GM12865 (cell line): ENCODE measurements around the gene ERGIC1.

Experiments
- DNase-seq: peaks from one replicate; pipeline ENCODE4 v3.0.0; 2010; ENCODE audit warnings: low read depth
- H3K4me3 ChIP-seq: 2 replicates; pipeline ENCODE4 v1.5.1; 2011; ENCODE audit warnings: mild to moderate bottlenecking, low read depth, low read length, control low read depth
- CTCF ChIP-seq: IDR thresholded peaks from 2 replicates; pipeline ENCODE4 v1.5.1; 2011; ENCODE audit warnings: low read length, control low read depth, low read depth, inconsistent platforms; ENCODE audit not compliant: insufficient read depth; ENCODE audit errors: missing control alignments

ERGIC1 gene

GRCh38 chr5:172853355-172853975 is 19.4 kb downstream of the ERGIC1 start:
- TF ChIP-seq CTCF = no peak
- no peak overlapping the region for H3K4me3 ChIP-seq
- no peak for DNase-seq

- no peak for TF ChIP-seq CTCF
- DNase-seq = no peak
- no peak overlapping the region for H3K4me3 ChIP-seq
Observed at GRCh38 chr5:172854451-172854871, 20.4 kb downstream of the ERGIC1 start.

GRCh38 chr5:172854971-172855370 is 20.9 kb downstream of the ERGIC1 start:
- no peak overlapping the region for H3K4me3 ChIP-seq
- no peak for DNase-seq

GRCh38 chr5:172855597-172856292 is 21.7 kb downstream of the ERGIC1 start:
- no peak overlapping the region for H3K4me3 ChIP-seq
- TF ChIP-seq CTCF = no peak
- no peak for DNase-seq

More at GRCh38 chr5:172854971-172855370, 20.9 kb downstream of the ERGIC1 start:
- no peak for TF ChIP-seq CTCF

GRCh38 chr5:172856336-172856735 is 22.3 kb downstream of the ERGIC1 start:
- no peak for DNase-seq
- no peak for TF ChIP-seq CTCF
- no peak overlapping the region for H3K4me3 ChIP-seq

GRCh38 chr5:172857982-172858381 is 23.9 kb downstream of the ERGIC1 start:
- no peak overlapping the region for H3K4me3 ChIP-seq
- DNase-seq = no peak
- no peak for TF ChIP-seq CTCF

GRCh38 chr5:172858511-172858989 is 24.5 kb downstream of the ERGIC1 start:
- DNase-seq = no peak
- no peak overlapping the region for H3K4me3 ChIP-seq
- no peak for TF ChIP-seq CTCF
